ENCODE measurements around the gene CCDC102B.
"Not testable (repeated sequence)": the region's sequence is repeated elsewhere in the genome, so short reads cannot be mapped to it uniquely, and the experiment has no call there.

The CCDC102B gene

DNA sequence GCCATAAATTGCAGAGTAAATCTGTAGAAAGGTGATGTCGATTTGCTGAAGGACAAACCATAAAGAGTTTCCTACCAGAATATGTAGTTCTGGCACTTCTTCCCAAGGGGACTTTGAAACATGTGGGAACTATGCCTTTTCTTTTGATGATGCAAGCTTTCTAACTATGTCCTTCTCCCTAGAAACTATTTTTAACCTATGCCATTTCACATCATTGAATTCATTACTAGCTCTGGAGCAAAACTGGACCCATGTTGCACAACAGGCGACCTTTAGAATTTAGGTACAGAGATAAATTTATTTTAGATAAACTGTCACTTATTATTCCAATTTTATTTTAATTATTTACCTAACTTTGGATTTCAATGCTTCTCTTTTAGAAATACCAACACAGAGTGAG is 186.5 kb downstream of the CCDC102B start:
- no peak for DNase-seq

DNA sequence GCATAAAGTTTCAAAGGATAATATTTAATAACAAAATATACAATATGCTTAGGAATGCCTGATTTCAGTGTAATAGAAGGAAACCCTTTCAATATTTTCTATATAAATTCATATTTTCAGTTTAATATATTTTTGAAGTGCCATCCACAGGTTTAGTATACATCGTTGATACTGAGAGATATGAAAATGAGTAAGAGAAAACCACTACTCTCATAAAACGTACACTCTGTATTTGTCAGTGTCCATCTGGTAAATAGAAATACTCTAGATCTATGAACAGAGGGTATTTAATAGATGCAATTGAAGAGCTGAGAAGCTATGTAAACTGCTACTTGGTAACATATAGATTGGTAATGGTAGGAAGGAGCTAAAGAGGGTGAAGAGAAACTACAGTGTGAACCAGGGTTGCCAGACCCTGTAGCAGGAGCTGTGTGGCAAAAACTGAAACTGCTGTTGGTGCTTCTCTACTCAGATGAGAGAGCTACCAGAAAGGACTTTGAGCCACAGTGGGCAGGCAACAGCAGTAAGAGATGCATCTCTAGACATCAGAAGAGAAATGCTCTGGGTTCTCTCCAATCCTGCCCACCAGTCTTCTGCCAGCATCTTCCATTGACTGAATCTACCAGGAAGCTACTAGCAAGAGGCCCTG is 187.4 kb downstream of the CCDC102B start:
- no peak for DNase-seq

DNA sequence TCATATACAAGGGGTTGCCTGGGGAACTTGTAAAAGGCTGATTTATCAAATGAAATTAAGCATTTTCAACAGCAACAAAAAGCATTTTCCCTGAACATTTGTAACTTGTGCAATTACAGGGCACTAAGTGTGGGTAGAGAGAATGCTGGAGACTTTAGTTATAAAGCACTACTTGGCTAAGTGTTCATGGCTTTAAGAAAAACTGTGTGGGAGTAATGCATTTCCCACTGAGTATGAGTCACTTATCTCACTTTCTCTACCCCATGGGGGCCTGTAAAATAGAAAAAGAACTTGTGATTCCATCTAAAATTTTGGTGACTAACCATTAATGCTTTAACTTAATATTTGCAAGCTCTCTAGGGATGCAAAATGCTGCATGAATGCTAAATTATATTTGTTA is 193.4 kb downstream of the CCDC102B start:
- DNase-seq: no peak

DNA sequence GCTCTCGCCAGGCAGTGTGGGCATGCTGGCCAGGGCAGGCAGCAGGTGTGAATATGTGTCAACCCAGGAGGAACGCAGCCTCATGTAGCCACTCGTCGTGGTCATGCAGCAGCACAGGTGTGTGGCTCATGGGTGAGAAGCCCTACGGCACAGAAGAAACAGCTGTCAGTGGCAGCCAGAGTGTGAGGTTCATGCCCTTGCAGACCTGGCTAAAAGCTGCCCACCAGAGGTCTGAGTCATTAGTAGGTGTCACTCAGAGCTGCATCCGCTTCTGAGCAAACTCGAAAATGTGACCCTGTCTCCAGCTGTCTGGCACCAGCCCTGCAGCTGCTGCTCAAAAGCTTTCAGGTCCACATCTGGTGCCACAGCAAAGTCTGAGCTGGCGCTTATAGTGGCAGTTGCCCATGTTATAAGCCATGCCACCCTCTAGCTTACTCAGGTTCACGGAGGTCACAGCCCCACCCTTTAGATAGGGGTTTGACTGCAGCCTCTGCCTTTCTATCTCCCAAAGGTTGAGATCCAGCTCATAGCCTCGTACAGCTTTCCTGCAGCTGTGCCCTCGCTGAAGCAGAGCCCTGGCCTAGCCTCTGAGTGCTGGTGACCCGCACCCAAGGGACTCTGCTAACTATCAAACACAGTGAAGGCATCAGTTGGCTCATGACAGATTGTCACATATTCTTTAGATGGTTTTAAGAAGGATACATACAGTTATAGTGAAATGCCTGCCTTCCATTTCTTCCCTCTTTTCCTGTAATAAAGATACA is 195.0 kb downstream of the CCDC102B start:
- DNase-seq: no peak

DNA sequence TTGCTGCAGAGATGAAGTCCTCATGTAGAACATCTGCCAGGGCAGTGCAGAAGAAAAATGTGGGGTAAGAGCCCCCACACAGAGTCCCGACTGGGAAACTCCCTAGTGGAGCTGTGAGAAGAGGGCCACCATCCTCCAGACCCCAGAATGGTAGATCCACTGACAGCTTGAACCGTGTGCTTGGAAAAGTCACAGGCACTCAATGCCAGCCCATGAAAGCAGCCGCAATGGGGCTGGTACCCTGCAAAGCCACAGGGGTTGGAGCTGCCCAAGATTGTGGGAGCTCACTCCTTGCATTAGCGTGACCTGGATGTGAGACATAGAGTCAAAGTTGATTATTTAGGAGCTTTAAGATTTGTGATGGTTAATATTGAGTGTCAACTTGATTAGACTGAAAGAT is 197.8 kb downstream of the CCDC102B start:
- no peak for DNase-seq

DNA sequence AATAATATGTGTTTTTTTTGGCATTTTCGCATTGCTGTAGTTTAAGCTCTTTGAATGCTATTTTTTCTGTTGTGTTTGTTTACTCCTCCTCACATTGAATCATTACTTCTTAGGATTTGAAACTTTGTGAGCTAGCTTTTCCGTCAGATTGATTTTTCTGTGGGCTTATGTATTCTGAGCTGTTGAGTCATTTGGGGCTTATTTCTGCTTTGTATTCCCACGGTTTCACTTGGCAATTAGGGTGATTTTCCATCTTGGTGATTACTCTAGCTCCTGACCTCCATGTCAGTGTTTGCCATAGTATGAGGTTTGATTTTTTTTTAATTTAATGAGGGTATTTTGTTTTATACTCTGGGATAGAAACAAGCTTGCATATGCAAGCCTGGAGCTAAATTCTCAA is 200.0 kb downstream of the CCDC102B start:
- no peak for DNase-seq

DNA sequence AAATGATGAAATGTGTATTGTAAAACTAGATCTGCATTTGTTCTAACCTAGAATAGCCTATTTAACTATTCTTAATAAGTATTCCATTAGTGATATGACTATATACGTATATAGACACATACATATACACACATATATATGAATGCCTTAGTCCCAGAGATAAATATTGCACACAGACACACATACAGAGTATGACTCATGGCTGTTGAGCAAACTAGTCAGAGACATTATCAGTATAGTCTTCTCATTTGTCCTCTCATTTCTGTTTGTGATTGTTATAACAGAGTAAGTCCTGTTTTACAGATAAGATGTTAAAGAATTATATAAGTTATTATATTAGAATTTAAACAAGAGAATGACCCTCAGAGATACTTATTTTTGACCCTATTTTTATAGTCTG is 202.5 kb downstream of the CCDC102B start:
- DNase-seq: no peak

DNA sequence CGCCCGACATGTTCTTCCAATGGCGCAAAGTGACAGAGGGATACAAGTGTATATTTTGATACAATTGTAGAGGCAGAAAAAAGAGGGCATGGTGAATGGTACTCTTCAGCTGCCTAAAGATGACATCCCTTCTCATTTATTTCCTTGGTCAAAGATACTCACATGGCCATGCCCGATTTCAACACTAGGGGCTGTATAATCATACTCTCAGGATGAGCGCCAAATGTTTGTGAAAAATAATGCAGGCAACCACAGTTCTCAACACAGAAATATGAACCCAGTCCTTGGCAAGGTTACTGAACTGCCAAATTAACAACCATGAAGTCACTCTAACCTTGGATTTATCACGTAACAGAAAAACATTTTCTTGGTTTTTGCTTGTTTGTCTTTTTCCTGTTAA is 204.4 kb downstream of the CCDC102B start:
- DNase-seq: peak in 1 of 3 experiments; percentile 36

DNA sequence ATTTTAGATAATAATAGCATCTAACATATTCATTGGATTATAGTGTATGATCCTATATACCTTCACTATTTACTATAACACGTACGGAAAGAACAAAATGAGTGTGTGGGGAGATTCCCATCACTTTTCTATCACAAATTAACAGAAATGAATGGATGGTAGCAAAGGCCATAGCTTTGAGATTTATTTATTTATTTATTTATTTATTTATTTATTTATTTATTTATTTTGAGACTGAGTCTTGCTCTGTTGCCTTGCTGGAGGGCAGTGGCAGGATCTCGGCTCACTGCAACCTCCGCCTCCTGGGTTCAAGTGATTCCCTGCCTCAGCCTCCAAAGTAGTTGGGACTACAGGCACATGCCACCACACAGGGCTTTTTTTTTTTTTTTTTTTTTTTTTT is 208.3 kb downstream of the CCDC102B start:
- DNase-seq: not testable (repeated sequence)

DNA sequence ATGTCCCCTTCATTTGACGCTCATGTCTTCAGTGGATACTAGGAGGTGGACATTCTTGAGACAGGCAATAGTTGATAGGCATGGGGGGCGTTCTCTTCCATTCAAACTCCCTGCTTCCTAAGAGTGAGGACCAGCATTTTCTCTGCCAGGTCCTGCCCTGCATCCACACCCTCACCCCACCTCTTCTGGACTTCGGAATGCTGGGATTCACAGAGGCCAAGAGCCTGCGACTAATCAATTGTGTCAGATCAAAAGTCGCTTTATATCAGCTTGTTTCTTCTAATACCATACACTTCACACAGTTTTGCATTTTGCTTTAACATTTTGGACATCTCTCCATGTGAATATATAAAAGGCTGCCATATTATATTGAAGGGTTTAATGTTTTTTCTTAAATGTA is 210.7 kb downstream of the CCDC102B start:
- DNase-seq: no peak

DNA sequence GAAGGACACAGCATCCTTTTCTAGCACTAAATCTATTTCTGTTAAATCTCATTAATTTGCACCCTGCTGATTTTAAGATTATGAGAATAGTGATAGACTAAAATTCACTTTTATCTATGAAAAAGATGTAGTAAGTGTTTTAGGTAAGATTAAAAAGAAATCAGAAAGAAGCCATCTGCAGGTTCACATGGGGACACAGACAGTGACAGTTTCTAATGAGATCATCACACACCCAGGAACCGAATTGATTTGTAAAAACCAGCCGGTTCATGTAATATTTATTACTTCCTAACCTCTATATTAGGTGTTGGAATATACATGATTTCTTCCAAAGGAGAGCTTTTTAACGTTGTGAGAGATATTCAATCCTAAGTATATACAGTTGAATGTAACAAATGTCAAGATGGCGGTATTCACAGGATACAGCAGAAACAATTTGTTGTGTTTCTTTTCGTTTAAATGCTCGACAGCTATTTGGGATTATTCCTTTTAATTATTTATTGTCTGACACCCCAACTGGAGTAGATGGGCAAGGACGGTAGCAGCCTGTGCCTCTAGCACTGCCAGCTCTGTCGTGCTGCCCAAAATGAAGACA is 223.4 kb downstream of the CCDC102B start:
- peak in 1 of 3 experiments; percentile 57 for DNase-seq

DNA sequence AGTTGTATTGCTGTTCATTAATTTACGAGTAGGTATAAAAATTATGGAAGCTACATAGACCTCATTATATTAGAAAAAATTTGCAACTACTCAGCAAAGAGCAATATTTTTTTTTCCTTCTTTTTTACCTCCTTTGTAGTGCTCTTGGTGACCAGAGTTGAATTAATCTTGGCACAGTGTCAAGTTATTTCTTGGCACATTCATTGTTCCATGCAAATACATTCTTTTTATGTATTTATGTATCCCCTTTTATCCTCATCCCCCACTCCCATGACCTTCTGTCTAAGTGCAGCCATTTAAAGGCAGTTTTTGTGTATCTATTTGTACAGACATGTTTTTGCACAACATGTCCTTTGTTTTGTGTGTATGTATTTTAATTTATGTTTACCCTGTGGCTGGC is 224.5 kb downstream of the CCDC102B start:
- DNase-seq: peak in 1 of 3 experiments; percentile 39

DNA sequence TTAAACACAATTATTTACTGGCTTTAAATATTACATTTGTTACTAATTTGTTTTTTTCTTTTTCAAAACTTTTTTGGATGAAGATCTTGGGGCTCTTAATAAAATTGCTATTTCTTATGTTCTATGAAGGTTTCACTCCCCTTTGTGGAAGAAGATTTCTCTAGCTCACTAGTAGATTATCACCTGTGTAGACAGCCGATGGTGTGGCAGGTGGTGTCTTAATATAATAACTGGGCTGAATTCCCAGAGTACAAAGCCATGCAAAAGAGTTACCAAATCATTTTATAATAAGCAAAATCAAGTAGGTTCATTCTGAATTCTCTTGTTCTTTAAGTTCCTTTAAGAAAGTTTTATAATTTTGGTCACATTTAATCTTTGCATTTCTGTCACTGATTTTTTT is 233.7 kb downstream of the CCDC102B start:
- DNase-seq: no peak

DNA sequence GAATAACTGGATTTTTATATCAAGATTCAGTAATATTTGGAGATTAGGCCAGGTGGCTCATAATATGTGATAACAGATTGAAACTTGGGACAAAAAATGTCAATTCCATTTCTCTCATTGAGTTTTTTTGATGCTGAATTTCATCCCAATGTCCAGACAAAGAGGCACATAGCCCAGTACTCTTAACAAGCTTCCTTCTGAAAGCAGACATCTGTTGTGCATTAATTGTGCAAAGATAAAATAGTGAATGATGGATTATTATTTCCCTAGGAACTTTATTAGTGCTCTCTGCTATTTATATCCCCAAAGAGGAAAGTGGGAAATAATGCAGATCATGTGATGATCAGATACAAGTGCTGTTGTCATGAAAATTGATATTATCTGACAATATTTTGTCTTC is 234.1 kb downstream of the CCDC102B start:
- DNase-seq: peak in 1 of 3 experiments; percentile 46

DNA sequence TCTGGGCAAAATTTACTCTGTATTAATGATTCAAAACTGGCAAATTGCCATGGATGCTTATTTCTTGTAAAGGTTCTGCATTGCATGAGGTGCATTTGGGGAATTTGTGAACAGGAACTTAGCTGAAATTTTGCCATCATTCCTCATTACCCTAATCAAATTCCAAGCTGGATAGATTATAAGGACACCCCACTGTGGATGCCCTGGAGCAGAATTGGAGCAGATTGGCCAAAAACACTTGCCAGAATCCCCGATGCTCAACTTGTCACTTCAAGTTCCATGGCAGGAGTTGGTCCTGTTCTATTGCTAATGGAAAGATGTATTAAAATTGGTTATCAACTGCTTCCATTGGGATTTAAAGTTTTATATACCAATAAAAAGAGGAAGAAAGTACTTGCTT is 237.9 kb downstream of the CCDC102B start:
- no peak for DNase-seq

DNA sequence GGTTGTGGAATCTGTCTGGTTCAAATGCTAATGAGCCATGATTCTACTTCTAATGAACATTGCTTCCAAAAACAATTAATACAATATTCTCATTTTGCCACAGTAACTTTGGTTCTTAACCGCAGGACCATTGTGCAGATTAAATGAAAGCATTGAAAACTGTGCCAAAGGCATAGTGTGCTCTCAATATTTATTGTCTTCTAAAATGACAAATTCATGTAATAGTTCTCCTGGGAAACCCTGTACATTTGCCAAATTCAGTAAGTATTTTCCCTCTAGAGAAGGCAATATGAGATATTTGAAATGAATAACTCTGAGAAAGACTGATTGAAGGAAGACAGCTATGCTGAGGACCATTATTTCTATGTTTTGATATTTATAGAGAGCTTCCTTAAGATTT is 246.3 kb downstream of the CCDC102B start:
- DNase-seq: no peak

DNA sequence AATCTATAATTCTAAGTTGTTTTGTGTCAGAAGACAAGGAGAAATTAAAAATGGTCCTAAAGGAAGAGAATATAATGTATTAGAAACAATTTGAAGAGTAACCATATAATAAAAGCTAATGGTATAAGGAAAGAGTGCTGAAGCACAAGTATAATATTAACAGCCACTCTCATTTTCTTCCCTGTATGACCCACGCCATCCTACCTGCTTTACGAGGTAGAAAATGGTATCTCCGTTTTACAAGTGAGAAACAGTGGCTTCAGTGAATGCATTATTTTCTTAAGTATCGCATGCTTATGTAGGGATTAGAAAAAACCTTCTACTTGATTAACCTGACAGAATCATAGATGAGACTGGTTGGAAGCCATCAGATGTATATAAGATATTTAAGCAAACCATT is 266.2 kb downstream of the CCDC102B start:
- no peak for DNase-seq

DNA sequence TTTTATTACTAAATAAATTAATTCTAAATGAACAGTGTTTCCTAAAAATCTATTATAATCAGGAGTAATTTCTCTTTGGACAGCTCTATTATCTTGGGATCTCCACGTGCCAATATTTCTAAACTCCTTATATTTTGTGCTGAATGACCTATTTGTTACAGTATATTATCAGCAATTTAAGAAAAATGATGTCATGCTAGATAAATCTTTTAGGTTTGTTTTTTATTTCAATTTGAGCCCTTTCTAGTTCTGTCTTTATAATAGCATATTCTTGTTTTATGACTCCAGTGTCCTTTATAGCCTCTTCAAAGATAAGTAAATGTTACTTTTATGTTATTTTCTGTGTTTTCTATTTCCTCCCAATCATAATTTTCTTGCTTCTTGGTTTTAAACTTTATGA is 269.2 kb downstream of the CCDC102B start:
- no peak for DNase-seq

DNA sequence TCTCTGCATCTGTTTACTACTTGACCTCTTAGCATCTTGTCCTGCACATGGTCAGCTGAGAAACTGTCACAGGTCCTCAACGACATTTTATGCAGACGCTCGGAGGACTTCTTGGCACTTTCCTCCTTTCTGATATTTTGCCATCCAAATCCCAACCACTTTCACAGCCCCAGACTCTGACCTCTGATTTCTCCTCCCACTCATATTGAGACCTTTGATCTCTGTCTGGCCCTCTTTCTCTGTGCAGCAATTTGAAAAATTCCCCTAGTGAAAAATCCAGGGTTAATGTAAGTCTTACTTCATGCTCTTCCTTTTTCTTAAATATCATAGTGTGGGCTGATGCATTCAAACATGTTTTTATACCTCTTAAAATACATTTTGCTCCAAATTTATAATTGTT is 273.8 kb downstream of the CCDC102B start:
- DNase-seq: no peak

DNA sequence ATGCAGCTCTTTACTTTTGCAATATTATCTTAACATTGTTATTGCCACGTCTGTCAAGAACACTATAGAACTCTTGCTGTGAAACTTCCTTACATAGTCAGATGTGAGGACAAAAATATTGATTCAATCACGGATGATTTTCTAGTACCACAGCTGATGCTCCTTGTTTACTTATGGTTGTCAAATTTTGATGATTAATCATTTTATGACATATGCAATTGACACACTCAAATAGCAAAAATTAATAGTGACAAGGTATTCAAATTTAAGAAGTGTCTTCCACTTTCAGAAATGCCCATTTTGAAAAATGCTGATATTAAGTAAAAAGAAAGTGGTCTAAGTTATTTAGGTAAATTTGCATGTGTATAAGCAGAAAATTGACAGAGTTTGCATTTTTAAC is 284.0 kb downstream of the CCDC102B start:
- DNase-seq: peak in 1 of 3 experiments; percentile 51

DNA sequence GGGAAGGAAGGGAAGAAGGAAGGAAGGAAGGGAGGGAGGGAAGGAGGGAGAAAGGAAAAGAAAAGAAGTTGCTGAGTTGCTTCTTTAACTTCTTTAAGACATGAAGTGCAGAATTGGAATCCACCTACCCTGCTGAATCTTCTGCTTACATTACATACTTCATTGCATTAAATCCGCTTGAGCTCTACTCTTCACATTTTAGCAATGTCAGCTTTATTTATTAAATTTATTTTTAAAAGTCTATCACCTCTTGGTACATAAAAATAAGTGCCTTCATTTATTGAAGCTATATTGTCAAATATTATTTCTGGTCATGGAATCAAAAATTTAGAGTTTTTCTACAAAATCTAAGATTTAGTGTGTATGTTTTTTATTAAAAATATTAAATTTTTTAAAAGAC is 284.6 kb downstream of the CCDC102B start:
- no peak for DNase-seq

DNA sequence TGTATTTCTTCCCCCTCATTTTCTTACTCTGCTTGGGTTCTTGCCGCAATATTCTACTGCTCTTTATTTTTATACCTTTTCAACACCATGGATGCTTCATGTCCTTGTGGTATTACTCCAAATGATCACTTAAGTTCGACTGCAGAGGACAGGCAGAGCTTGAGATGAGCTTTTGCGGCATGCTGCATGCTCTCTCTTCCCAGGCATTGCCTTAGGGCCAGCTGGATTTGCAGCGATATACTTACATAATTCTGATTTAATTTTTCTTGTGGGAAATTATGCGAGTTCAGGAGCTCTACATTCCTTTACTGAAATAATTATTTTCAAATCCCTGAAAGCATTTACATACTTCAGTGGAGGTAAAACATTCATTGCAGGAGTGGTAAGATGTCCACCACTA is 288.1 kb downstream of the CCDC102B start:
- no peak for DNase-seq

DNA sequence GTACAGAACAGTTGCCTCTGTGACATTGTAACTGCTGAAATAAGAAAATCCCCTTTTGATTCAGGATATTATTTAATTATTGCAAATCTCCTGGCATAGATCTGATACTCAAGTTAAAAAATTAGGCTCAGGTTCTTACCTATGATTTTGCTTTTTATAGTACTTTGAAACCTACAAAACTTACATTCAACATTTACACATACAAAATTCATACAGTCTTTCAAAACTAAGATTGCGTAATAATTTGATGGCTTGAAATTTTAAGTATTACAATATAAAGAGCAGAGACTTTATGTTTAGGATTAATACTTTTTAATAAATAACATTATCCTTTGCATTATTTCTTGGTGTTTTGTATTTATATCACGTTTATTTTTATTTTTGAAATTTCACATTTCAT is 291.1 kb downstream of the CCDC102B start:
- DNase-seq: no peak

DNA sequence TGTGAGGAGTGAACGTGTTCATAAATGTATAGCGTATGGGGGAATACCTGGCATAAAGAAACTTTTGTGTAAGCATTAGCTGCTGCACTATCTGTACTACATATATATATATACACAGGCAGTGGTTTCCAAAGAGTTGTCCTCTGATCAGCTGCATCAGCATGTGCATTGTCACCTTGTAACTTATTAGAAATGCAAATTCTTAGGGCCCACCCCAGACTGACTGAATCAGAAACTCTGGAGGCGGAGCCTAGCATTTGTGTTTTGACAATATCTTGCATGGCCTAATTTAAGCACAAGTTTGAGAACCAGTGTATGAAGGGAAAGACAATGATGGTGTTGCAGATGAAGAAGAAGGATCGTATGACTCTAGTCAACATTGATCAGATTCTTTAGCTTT is 299.5 kb downstream of the CCDC102B start:
- no peak for DNase-seq
